GM23338 (cell line): ENCODE measurements around the gene NUBP1. TPM values are rescaled to one million over a fixed set of nuclear protein-coding genes. Genes with fewer than 3 reads are reported as not detected.

Source experiments
- ATAC-seq: fragments of 200-7000 bp; cut with Tn5 transposase; 3 replicates; pipeline ENCODE4 v1.9.1; 2020
- DNase-seq: peaks from one replicate; pipeline ENCODE4 v3.0.0-alpha.2; 2015; ENCODE audit warnings: low spot score
- H2AFZ ChIP-seq: fragments of 200-600 bp; sonication (generic); 2 replicates; pipeline ENCODE4 v1.8.0; 2016; ENCODE audit warnings: antibody characterized with exemption, mild to moderate bottlenecking, moderate library complexity
- H3F3A ChIP-seq: fragments of 200-600 bp; sonication (generic); replicated peaks from 2 replicates; pipeline ENCODE4 v1.8.0; 2017; ENCODE audit warnings: antibody characterized with exemption, mixed run types, low read depth
- H3K27ac ChIP-seq: fragments of 200-600 bp; sonication (generic); 2 replicates; pipeline ENCODE4 v1.6.1; 2016; ENCODE audit warnings: low read depth
- H3K27me3 ChIP-seq: fragments of 200-600 bp; sonication (generic); 2 replicates; pipeline ENCODE4 v1.8.0; 2016; ENCODE audit warnings: mild to moderate bottlenecking, mixed run types, moderate library complexity; ENCODE audit not compliant: insufficient read depth
- H3K36me3 ChIP-seq: fragments of 200-600 bp; sonication (generic); 2 replicates; pipeline ENCODE4 v1.8.0; 2016; ENCODE audit warnings: mild to moderate bottlenecking; ENCODE audit not compliant: insufficient read depth
- H3K4me1 ChIP-seq: fragments of 200-600 bp; sonication (generic); 2 replicates; pipeline ENCODE4 v1.8.0; 2016; ENCODE audit warnings: mild to moderate bottlenecking, moderate library complexity; ENCODE audit not compliant: insufficient read depth
- H3K4me2 ChIP-seq: fragments of 200-600 bp; sonication (generic); 2 replicates; pipeline ENCODE4 v1.7.1; 2017; ENCODE audit warnings: mixed run types
- H3K4me3 ChIP-seq: fragments of 200-600 bp; sonication (generic); 2 replicates; pipeline ENCODE4 v1.6.1; 2016; ENCODE audit warnings: mixed run types
- H3K79me2 ChIP-seq: fragments of 200-600 bp; sonication (generic); replicated peaks from 2 replicates; pipeline ENCODE4 v1.8.0; 2017; ENCODE audit warnings: mild to moderate bottlenecking; ENCODE audit not compliant: insufficient read depth
- H3K9me2 ChIP-seq: fragments of 200-600 bp; sonication (generic); 2 replicates; pipeline ENCODE4 v1.8.0; 2017; ENCODE audit not compliant: insufficient read depth
- H4K20me1 ChIP-seq: fragments of 200-600 bp; sonication (generic); replicated peaks from 2 replicates; pipeline ENCODE4 v1.8.0; 2017; ENCODE audit warnings: mild to moderate bottlenecking; ENCODE audit not compliant: insufficient read depth
- H3K27ac Mint-ChIP-seq: 2 replicates; pipeline ENCODE4 v1.8.0; 2020; ENCODE audit warnings: inconsistent platforms, mild to moderate bottlenecking, moderate library complexity, mixed read lengths
- H3K27me3 Mint-ChIP-seq: 3 replicates; pipeline ENCODE4 v1.8.0; 2022; ENCODE audit warnings: low read depth, mild to moderate bottlenecking, moderate library complexity, mixed read lengths, inconsistent platforms; ENCODE audit not compliant: insufficient read depth, poor library complexity
- H3K36me3 Mint-ChIP-seq: 3 replicates; pipeline ENCODE4 v1.8.0; 2021; ENCODE audit warnings: low read depth, mild to moderate bottlenecking, inconsistent platforms, moderate library complexity, mixed read lengths
- H3K4me1 Mint-ChIP-seq: 3 replicates; pipeline ENCODE4 v1.8.0; 2020; ENCODE audit warnings: mild to moderate bottlenecking, inconsistent platforms, mixed read lengths
- H3K4me3 Mint-ChIP-seq: 3 replicates; pipeline ENCODE4 v1.8.0; 2021; ENCODE audit warnings: moderate library complexity, mild to moderate bottlenecking, inconsistent platforms, mixed read lengths
- H3K9me3 Mint-ChIP-seq: 3 replicates; pipeline ENCODE4 v1.8.0; 2020; ENCODE audit warnings: moderate library complexity, mild to moderate bottlenecking, inconsistent platforms, mixed read lengths
- CTCF ChIP-seq, 2 experiments: fragments of 200-600 bp in 1 of 2; sonication (generic) in 1 of 2; conservative IDR thresholded peaks; 2 replicates each; pipeline versions ENCODE4 v1.5.1 to v1.6.1; 2016 to 2017; ENCODE audit warnings: antibody characterized with exemption in 2 of 2, low read depth in 2 of 2, mild to moderate bottlenecking in 2 of 2, moderate library complexity in 1 of 2
- ETS1 ChIP-seq: IDR thresholded peaks from 2 replicates; pipeline ENCODE4 v1.6.1; 2016; ENCODE audit warnings: antibody characterized with exemption
- EZH2 ChIP-seq: fragments of 200-600 bp; sonication (generic); IDR thresholded peaks from one replicate; pipeline ENCODE4 v1.8.0; 2017; ENCODE audit warnings: antibody characterized with exemption, mild to moderate bottlenecking, low read depth; ENCODE audit not compliant: unreplicated experiment
- EZH2phosphoT487 ChIP-seq: fragments of 200-600 bp; sonication (generic); IDR thresholded peaks from one replicate; pipeline ENCODE4 v1.8.1; 2018; ENCODE audit warnings: antibody characterized with exemption; ENCODE audit not compliant: unreplicated experiment
- JUNB ChIP-seq: IDR thresholded peaks from one replicate; pipeline ENCODE4 v1.6.1; 2016; ENCODE audit warnings: antibody characterized with exemption; ENCODE audit not compliant: unreplicated experiment
- NANOG ChIP-seq: IDR thresholded peaks from 2 replicates; pipeline ENCODE4 v1.6.1; 2016; ENCODE audit warnings: antibody characterized with exemption, borderline replicate concordance
- POLR2AphosphoS5 ChIP-seq: IDR thresholded peaks from 2 replicates; pipeline ENCODE4 v1.6.1; 2016; ENCODE audit warnings: antibody characterized with exemption, low read depth
- REST ChIP-seq: IDR thresholded peaks from one replicate; pipeline ENCODE4 v1.6.1; 2018; ENCODE audit warnings: antibody characterized with exemption; ENCODE audit not compliant: unreplicated experiment
- STAT1 ChIP-seq: IDR thresholded peaks from one replicate; pipeline ENCODE4 v1.6.1; 2016; ENCODE audit warnings: antibody characterized with exemption; ENCODE audit not compliant: unreplicated experiment
- ZNF114 ChIP-seq: fragments of 250-450 bp; sonication (Bioruptor Pico); IDR thresholded peaks from 2 replicates; pipeline ENCODE4 v1.5.0; 2020; ENCODE audit warnings: mild to moderate bottlenecking, moderate library complexity
- ZNF331 ChIP-seq: fragments of 250-450 bp; sonication (Bioruptor Pico); IDR thresholded peaks from 2 replicates; pipeline ENCODE4 v1.5.0; 2020; ENCODE audit warnings: low read depth, mild to moderate bottlenecking, moderate library complexity
- polyA plus RNA-seq: library from polyadenylated mRNA; unstranded; fragments of >200 nt; fragmentation: Nextera tagmentation; extraction: Ambion mirVana; gene quantifications from 2 replicates; pipeline ENCODE4 v1.2.1, GENCODE V29; 2016
- total RNA-seq: library from RNA; depleted of rRNA; stranded (reverse); fragments of >200 nt; shearing (Covaris generic); gene quantifications from 2 replicates; pipeline ENCODE4 v1.2.3, GENCODE V29; 2014

Gene NUBP1
- total and polyA plus RNA-seq, 2 experiments from 2014 or later, result 22.8 to 41.2 TPM

- ATAC-seq, result no peak
- H2AFZ ChIP-seq, result no peak overlapping the region
- TF ChIP-seq STAT1, result no peak
These were observed 68.9 kb downstream of the NUBP1 start for GRCh38 chr16:10812312-10813098.

GRCh38 chr16:10813099-10813455 is 69.4 kb downstream of the NUBP1 start:
- Mint-ChIP-seq H3K9me3 (no peaks in the 10 kb centered on the region), H3K27me3 (peaks cover 6% of the 10 kb centered on the region), H3K27ac (no peak overlapping the region), H3K4me1 (peaks cover 3% of the 10 kb centered on the region; the same call in 1 of the 3 replicates), H3K4me3 (no peak overlapping the region), H3K36me3 (no peaks in the 10 kb centered on the region; the same call in 2 of the 3 replicates)
- H2AFZ ChIP-seq, result no peak overlapping the region
- H3K27ac ChIP-seq, result no peak overlapping the region
- no peaks in the 10 kb centered on the region for H3K79me2 ChIP-seq
- H3K9me2 ChIP-seq, result no peaks in the 10 kb centered on the region
- H4K20me1 ChIP-seq, result no peaks in the 10 kb centered on the region
- DNase-seq (no peak), ATAC-seq (no peak)
- no peaks in the 10 kb centered on the region for H3K27me3 ChIP-seq
- H3K36me3 ChIP-seq, result no peaks in the 10 kb centered on the region
- H3K4me3 ChIP-seq, result no peak overlapping the region
- H3K4me1 ChIP-seq, result no peaks in the 10 kb centered on the region
- H3K4me2 ChIP-seq, result no peak overlapping the region
- H3F3A ChIP-seq, result no peaks in the 10 kb centered on the region
- no peak for TF ChIP-seq EZH2
- no peak for TF ChIP-seq ETS1
- TF ChIP-seq ZNF331, result no peak
- no peak for TF ChIP-seq NANOG
- TF ChIP-seq EZH2phosphoT487, result no peak
- no peak for TF ChIP-seq JUNB
- TF ChIP-seq CTCF (conservative IDR thresholded peaks at IDR 0.05; ENCODE audit: low read depth in 2 of 2), result no peak
- no peak for TF ChIP-seq POLR2AphosphoS5
- TF ChIP-seq STAT1, result no peak
- no peak for TF ChIP-seq REST
- TF ChIP-seq ZNF114 (CRISPR knock-in tag), result no peak

More at GRCh38 chr16:10812312-10813098, 68.9 kb downstream of the NUBP1 start:
- Mint-ChIP-seq H3K4me3 (no peak overlapping the region), H3K36me3 (no peaks in the 10 kb centered on the region; the same call in 2 of the 3 replicates), H3K27ac (no peak overlapping the region), H3K9me3 (no peaks in the 10 kb centered on the region), H3K27me3 (peaks cover under 1% of the 10 kb centered on the region), H3K4me1 (no peaks in the 10 kb centered on the region)
- Histone ChIP-seq H3F3A (no peaks in the 10 kb centered on the region), H3K36me3 (no peaks in the 10 kb centered on the region), H4K20me1 (no peaks in the 10 kb centered on the region), H3K4me1 (no peaks in the 10 kb centered on the region), H3K4me3 (no peak overlapping the region), H3K79me2 (no peaks in the 10 kb centered on the region), H3K4me2 (no peak overlapping the region), H3K9me2 (no peaks in the 10 kb centered on the region), H3K27ac (no peak overlapping the region), H3K27me3 (no peaks in the 10 kb centered on the region)
- no peak for DNase-seq
